Fibroblast of lung (primary cell): ENCODE measurements around the gene ZNF618. TPM values are rescaled to one million over a fixed set of nuclear protein-coding genes. Genes with fewer than 3 reads are reported as not detected.

Experiments used
- DNase-seq, 2 donors: peaks; one replicate each; pipeline versions ENCODE4 v3.0.0 to v3.0.0-alpha.2; 2010; ENCODE audit warnings: low read depth in 2 of 2
- H2AFZ ChIP-seq: 2 replicates; pipeline ENCODE4 v1.5.1; 2012; ENCODE audit warnings: low read length, control low read depth, inconsistent platforms
- H3K27ac ChIP-seq: 2 replicates; pipeline ENCODE4 v1.5.1; 2011; ENCODE audit warnings: low read length, control low read depth; ENCODE audit not compliant: insufficient read depth
- H3K27me3 ChIP-seq: 2 replicates; pipeline ENCODE4 v1.5.1; 2011; ENCODE audit warnings: mild to moderate bottlenecking, low read length; ENCODE audit not compliant: control insufficient read depth, insufficient read depth
- H3K36me3 ChIP-seq: 2 replicates; pipeline ENCODE4 v1.5.1; 2011; ENCODE audit warnings: low read length; ENCODE audit not compliant: control insufficient read depth, insufficient read depth
- H3K4me1 ChIP-seq: 2 replicates; pipeline ENCODE4 v1.5.1; 2011; ENCODE audit warnings: low read length; ENCODE audit not compliant: control insufficient read depth, insufficient read depth; ENCODE audit errors: extremely low read depth
- H3K4me2 ChIP-seq: 2 replicates; pipeline ENCODE4 v1.5.1; 2011; ENCODE audit warnings: low read length, control low read depth; ENCODE audit not compliant: insufficient read depth; ENCODE audit errors: extremely low read depth
- H3K4me3 ChIP-seq, 4 experiments: fragments of 200-600 bp in 1 of 4; sonication (generic) in 1 of 4; replicated peaks in 1 of 4; 2 replicates each; pipeline ENCODE4 v1.5.1; 2011 to 2016; ENCODE audit warnings: low read length in 4 of 4, low read depth in 3 of 4, mild to moderate bottlenecking in 3 of 4, control low read depth in 2 of 4, inconsistent platforms in 1 of 4, mixed read lengths in 1 of 4; ENCODE audit not compliant: insufficient read depth in 1 of 4; ENCODE audit errors: control extremely low read depth in 1 of 4
- H3K79me2 ChIP-seq: 2 replicates; pipeline ENCODE4 v1.5.1; 2012; ENCODE audit warnings: mild to moderate bottlenecking, low read length, inconsistent platforms; ENCODE audit not compliant: control insufficient read depth, insufficient read depth
- H3K9ac ChIP-seq: 2 replicates; pipeline ENCODE4 v1.5.1; 2011; ENCODE audit warnings: mild to moderate bottlenecking, low read length, control low read depth; ENCODE audit not compliant: insufficient read depth
- H3K9me3 ChIP-seq: 2 replicates; pipeline ENCODE4 v1.5.1; 2012; ENCODE audit warnings: low read depth, low read length; ENCODE audit not compliant: control insufficient read depth, insufficient read depth
- H4K20me1 ChIP-seq: 2 replicates; pipeline ENCODE4 v1.5.1; 2011; ENCODE audit warnings: low read length; ENCODE audit not compliant: control insufficient read depth, insufficient read depth; ENCODE audit errors: extremely low read depth
- CTCF ChIP-seq, 2 donors: IDR thresholded peaks in 1 of 2; conservative IDR thresholded peaks in 1 of 2; 1 replicate in 1 of 2; 2 replicates in 1 of 2; pipeline ENCODE4 v1.5.1; 2011 to 2012; ENCODE audit warnings: low read length in 2 of 2, control low read depth in 1 of 2, inconsistent platforms in 1 of 2, low read depth in 1 of 2, mild to moderate bottlenecking in 1 of 2
- EZH2 ChIP-seq: IDR thresholded peaks from 2 replicates; pipeline ENCODE4 v1.5.1; 2012; ENCODE audit warnings: low read length, control low read depth, mild to moderate bottlenecking; ENCODE audit errors: missing control alignments
- polyA plus RNA-seq, 2 donors: library from polyadenylated mRNA; depleted of rRNA in 1 of 2; stranded (reverse) in 1 of 2; unstranded in 1 of 2; fragments of >200 nt; gene quantifications; 2 replicates each; pipeline ENCODE4 v1.2.1, GENCODE V29; 2011 to 2012; ENCODE audit warnings: missing spikeins in 1 of 2
- total RNA-seq: library from RNA; depleted of rRNA; stranded (reverse); fragments of >200 nt; gene quantifications from 2 replicates; pipeline ENCODE4 v1.2.1, GENCODE V29; 2014

ZNF618 gene
- total and polyA plus RNA-seq, 2 donors (not counting 1 experiment from before 2014, with no cell fraction given), result 6.6 to 8.6 TPM

- TF ChIP-seq EZH2, result no peak
- TF ChIP-seq CTCF (conservative IDR thresholded peaks at IDR 0.05 in 1 of 2, IDR thresholded peaks at IDR 0.05 in 1 of 2; ENCODE audit: low read depth in 1 of 2, low read length in 2 of 2), result no peak
- no peak overlapping the region for H3K27ac ChIP-seq
- DNase-seq, result peak; percentile 23 to 69
- no peak overlapping the region for H3K4me2 ChIP-seq
- H3K4me3 ChIP-seq, result no peak overlapping the region
- no peaks in the 10 kb centered on the region for H3K36me3 ChIP-seq
- H2AFZ ChIP-seq, result no peak overlapping the region
- no peak overlapping the region for H3K9ac ChIP-seq
- peaks cover 23% of the 10 kb centered on the region for H3K79me2 ChIP-seq
- H3K27me3 ChIP-seq, result no peaks in the 10 kb centered on the region
- no peaks in the 10 kb centered on the region for H4K20me1 ChIP-seq
- peaks cover 6% of the 10 kb centered on the region for H3K4me1 ChIP-seq
- H3K9me3 ChIP-seq, result no peaks in the 10 kb centered on the region
Observed at GRCh38 chr9:113906411-113907110, 30.5 kb downstream of the ZNF618 start.

DNA sequence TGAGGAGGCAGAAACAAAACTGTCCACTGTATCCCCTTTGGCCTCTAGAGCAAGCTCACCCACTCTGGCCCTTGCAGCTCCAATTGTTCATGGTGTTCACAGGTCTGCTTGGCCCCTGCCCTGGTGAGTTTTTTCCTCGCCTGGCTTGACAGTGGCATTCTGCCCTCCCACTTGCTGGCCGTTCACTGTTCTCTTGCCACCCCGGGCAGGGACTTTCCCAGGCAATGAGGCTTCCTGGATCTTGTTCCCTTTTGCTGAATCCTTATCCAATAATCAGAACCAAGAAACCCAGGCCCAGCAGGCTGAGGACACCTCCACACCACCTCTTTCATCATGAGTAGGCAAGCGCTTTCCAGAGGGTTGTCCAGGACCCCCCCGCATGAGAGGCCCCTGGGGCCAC lies 31.2 kb downstream of the ZNF618 start:
- no peaks in the 10 kb centered on the region for H4K20me1 ChIP-seq

DNA sequence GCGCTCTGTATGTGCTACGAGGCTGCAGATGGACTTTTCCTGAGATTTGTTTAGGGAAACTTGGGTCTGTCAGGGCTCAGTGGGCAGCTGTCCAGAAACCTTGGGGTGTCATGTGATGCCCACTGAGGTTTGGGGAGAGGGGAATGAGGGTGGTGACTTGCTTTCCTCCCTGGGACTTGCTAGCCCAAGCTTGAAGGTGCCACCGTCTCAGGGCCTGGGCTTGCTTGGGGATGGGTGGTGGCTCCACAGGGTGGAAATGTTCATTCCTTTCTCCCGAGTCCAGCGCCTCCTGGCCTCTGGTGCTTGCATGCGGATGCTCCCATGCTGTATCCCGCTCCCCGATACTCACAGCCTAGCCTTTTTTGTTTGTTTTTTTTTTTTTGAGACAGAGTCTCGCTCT lies 33.3 kb downstream of the ZNF618 start:
- Histone ChIP-seq H3K36me3 (no peaks in the 10 kb centered on the region), H3K9me3 (no peaks in the 10 kb centered on the region), H3K79me2 (peaks cover 26% of the 10 kb centered on the region), H3K27ac (no peak overlapping the region), H3K27me3 (no peaks in the 10 kb centered on the region), H2AFZ (no peak overlapping the region), H3K9ac (no peak overlapping the region), H3K4me1 (peaks cover 15% of the 10 kb centered on the region), H4K20me1 (no peaks in the 10 kb centered on the region), H3K4me2 (no peak overlapping the region), H3K4me3 (no peak overlapping the region)
- DNase-seq, result no peak
- TF ChIP-seq CTCF (conservative IDR thresholded peaks at IDR 0.05 in 1 of 2, IDR thresholded peaks at IDR 0.05 in 1 of 2; ENCODE audit: low read depth in 1 of 2, low read length in 2 of 2) (no peak), EZH2 (no peak)

More for the DNA sequence above, 31.2 kb downstream of the ZNF618 start:
- no peak overlapping the region for H3K4me2 ChIP-seq
- no peaks in the 10 kb centered on the region for H3K27me3 ChIP-seq
- H3K27ac ChIP-seq, result no peak overlapping the region
- no peaks in the 10 kb centered on the region for H3K9me3 ChIP-seq
- H3K4me3 ChIP-seq, result no peak overlapping the region
- peaks cover 8% of the 10 kb centered on the region for H3K4me1 ChIP-seq
- H3K36me3 ChIP-seq, result no peaks in the 10 kb centered on the region
- H3K9ac ChIP-seq, result no peak overlapping the region
- TF ChIP-seq CTCF (conservative IDR thresholded peaks at IDR 0.05 in 1 of 2, IDR thresholded peaks at IDR 0.05 in 1 of 2; ENCODE audit: low read depth in 1 of 2, low read length in 2 of 2) (no peak), EZH2 (no peak)
- H2AFZ ChIP-seq, result no peak overlapping the region
- no peak for DNase-seq
- H3K79me2 ChIP-seq, result peaks cover 23% of the 10 kb centered on the region
